Esophagus squamous epithelium (tissue), 4 donors: Measurements from ENCODE around the gene MUS81.

Experiments
- CTCF ChIP-seq, 6 experiments: fragments of 450-650 bp in 4 of 6; fragments of 200-600 bp in 2 of 6; sonication (generic) in 2 of 6; IDR thresholded peaks; one replicate each; pipeline ENCODE4 v1.5.1; 2016 to 2019; ENCODE audit warnings: antibody characterized with exemption in 6 of 6, mild to moderate bottlenecking in 4 of 6, moderate library complexity in 4 of 6
- POLR2A ChIP-seq, 4 donors: fragments of 450-650 bp; IDR thresholded peaks; one replicate each; pipeline ENCODE4 v1.6.1; 2017; ENCODE audit warnings: antibody characterized with exemption in 4 of 4, mild to moderate bottlenecking in 4 of 4, moderate library complexity in 3 of 4

GRCh38 chr11:65811764-65812475 is 48.3 kb upstream of the MUS81 start:
- TF ChIP-seq CTCF (IDR thresholded peaks at IDR 0.05) (no peak), POLR2A (IDR thresholded peaks at IDR 0.05) (no peak)
